CD4-positive, alpha-beta T cell (primary cell): Measurements from ENCODE around the gene UNC5B. TPM values are rescaled to one million over a fixed set of nuclear protein-coding genes. Genes with fewer than 3 reads are reported as not detected.
"Not testable (repeated sequence)": the region's sequence is repeated elsewhere in the genome, so short reads cannot be mapped to it uniquely, and the experiment has no call there.

Experiments
- ATAC-seq: fragments of 200-7000 bp; cut with Tn5 transposase; one replicate; pipeline ENCODE4 v1.10.0; 2022; ENCODE audit warnings: mild to moderate bottlenecking; ENCODE audit not compliant: poor library complexity
- CTCF ChIA-PET: fragments of 350-600 bp; sonication (Branson Sonifier 250); formaldehyde crosslinking; loops from one replicate; lab custom pipeline; 2021; ENCODE audit warnings: antibody characterized with exemption, inconsistent platforms; lab: Charles Lee
- POLR2A ChIA-PET: fragments of 350-600 bp; sonication (Branson Sonifier 250); formaldehyde crosslinking; loops from one replicate; lab custom pipeline; 2021; ENCODE audit warnings: antibody characterized with exemption, inconsistent platforms; lab: Charles Lee
- DNase-seq, 14 experiments: peaks; one replicate each; pipeline ENCODE4 v3.0.0-alpha.2; 2013 to 2020; ENCODE audit warnings: mixed read lengths in 2 of 14
- H3K27ac ChIP-seq, 2 donors: one replicate each; pipeline versions ENCODE4 v1.5.1 to v1.7.0; 2013; ENCODE audit warnings: low read length in 2 of 2, low read depth in 1 of 2, mild to moderate bottlenecking in 1 of 2
- H3K27me3 ChIP-seq, 2 experiments: 1 replicate in 1 of 2; 2 replicates in 1 of 2; pipeline versions ENCODE4 v1.6.1 to v1.7.0; 2013; ENCODE audit warnings: low read length in 2 of 2, control low read depth in 1 of 2, mild to moderate bottlenecking in 1 of 2, moderate library complexity in 1 of 2; ENCODE audit not compliant: insufficient read depth in 2 of 2, control insufficient read depth in 1 of 2
- H3K36me3 ChIP-seq: one replicate; pipeline ENCODE4 v1.6.1; 2013; ENCODE audit warnings: low read length, control low read depth; ENCODE audit not compliant: insufficient read depth
- H3K4me1 ChIP-seq: one replicate; pipeline ENCODE4 v1.6.1; 2013; ENCODE audit warnings: low read length, control low read depth; ENCODE audit not compliant: insufficient read depth
- H3K4me3 ChIP-seq: one replicate; pipeline ENCODE4 v1.5.1; 2013; ENCODE audit warnings: mild to moderate bottlenecking, low read length, moderate library complexity
- H3K9me3 ChIP-seq, 2 experiments: 1 replicate in 1 of 2; 2 replicates in 1 of 2; pipeline versions ENCODE4 v1.6.1 to v1.7.0; 2013; ENCODE audit warnings: low read length in 2 of 2, mild to moderate bottlenecking in 2 of 2, control low read depth in 1 of 2, moderate library complexity in 1 of 2; ENCODE audit not compliant: control insufficient read depth in 1 of 2, insufficient read depth in 1 of 2
- H3K27ac Mint-ChIP-seq: one replicate; pipeline ENCODE4 v1.8.0; 2020; ENCODE audit warnings: mixed read lengths
- H3K27me3 Mint-ChIP-seq: one replicate; pipeline ENCODE4 v1.8.0; 2021; ENCODE audit warnings: mixed read lengths
- H3K36me3 Mint-ChIP-seq: one replicate; pipeline ENCODE4 v1.8.0; 2021; ENCODE audit warnings: low read depth, mixed read lengths
- H3K4me1 Mint-ChIP-seq: one replicate; pipeline ENCODE4 v1.8.0; 2021; ENCODE audit warnings: low read depth, mixed read lengths
- H3K4me3 Mint-ChIP-seq: one replicate; pipeline ENCODE4 v1.8.0; 2020; ENCODE audit warnings: mild to moderate bottlenecking, mixed read lengths
- H3K9me3 Mint-ChIP-seq: one replicate; pipeline ENCODE4 v1.8.0; 2020; ENCODE audit warnings: mixed read lengths
- CTCF ChIP-seq: fragments of 200-600 bp; IDR thresholded peaks from one replicate; pipeline ENCODE4 v1.8.0; 2022; ENCODE audit warnings: antibody characterized with exemption, mild to moderate bottlenecking
- intact Hi-C, 2 experiments: fragments of 100-400 bp; cut with DNase I in 1 of 2; cut with micrococcal nuclease in 1 of 2; formaldehyde crosslinking; loops; one replicate each; pipeline versions ENCODE4 v1.15.1 to v1.9.0; 2023 to 2025; cut with DNase I, micrococcal nuclease
- total RNA-seq, 174 experiments: library from RNA in 2 of 174; stranded (reverse) in 2 of 174; gene quantifications; one replicate each; pipeline ENCODE4 v1.2.3 and lab custom pipeline; 2021 to 2026

Gene UNC5B
- total RNA-seq, 2 experiments from 2014 or later: 0.03 TPM; not detected in 1

- intact Hi-C loops: no loop called here
- peaks cover 0 to 6% of the 10 kb centered on the region in 2 experiments for H3K9me3 ChIP-seq
- DNase-seq (no peak), ATAC-seq (no peak)
- peaks cover 19% of the 10 kb centered on the region for H3K4me1 ChIP-seq
- H3K36me3 Mint-ChIP-seq: no peaks in the 10 kb centered on the region
- H3K27me3 Mint-ChIP-seq: peaks cover 61% of the 10 kb centered on the region
- POLR2A ChIA-PET: no interaction called here
- no peak for TF ChIP-seq CTCF
- peak overlapping the region; percentile 35 for H3K4me3 ChIP-seq
- peaks cover 10% of the 10 kb centered on the region for H3K4me1 Mint-ChIP-seq
- no peak overlapping the region for H3K27ac Mint-ChIP-seq
- no peak overlapping the region for H3K27ac ChIP-seq
- CTCF ChIA-PET: no interaction called here
- no peaks in the 10 kb centered on the region for H3K36me3 ChIP-seq
- no peaks in the 10 kb centered on the region for H3K9me3 Mint-ChIP-seq
- H3K27me3 ChIP-seq: peaks cover 51 to 52% of the 10 kb centered on the region in 2 experiments
- H3K4me3 Mint-ChIP-seq: peak overlapping the region; percentile 48
Measured at GRCh38 chr10:71217266-71218045, 5.1 kb downstream of the UNC5B start.

GRCh38 chr10:71218046-71218650, 5.8 kb downstream of the UNC5B start:
- no peaks in the 10 kb centered on the region for H3K36me3 Mint-ChIP-seq
- ChIA-PET CTCF (no interaction called here), POLR2A (no interaction called here)
- no peak for ATAC-seq
- Histone ChIP-seq H3K9me3 (peaks cover 0 to 3% of the 10 kb centered on the region in 2 experiments), H3K4me1 (peaks cover 15% of the 10 kb centered on the region), H3K27ac (no peak overlapping the region), H3K36me3 (no peaks in the 10 kb centered on the region), H3K4me3 (no peak overlapping the region), H3K27me3 (peaks cover 49 to 50% of the 10 kb centered on the region in 2 experiments)
- no peaks in the 10 kb centered on the region for H3K9me3 Mint-ChIP-seq
- no peak overlapping the region for H3K27ac Mint-ChIP-seq
- peak overlapping the region; percentile 20 for H3K4me3 Mint-ChIP-seq
- peaks cover 9% of the 10 kb centered on the region for H3K4me1 Mint-ChIP-seq
- intact Hi-C loops: no loop called here
- no peak for TF ChIP-seq CTCF
- DNase-seq: no peak
- peaks cover 59% of the 10 kb centered on the region for H3K27me3 Mint-ChIP-seq

DNA sequence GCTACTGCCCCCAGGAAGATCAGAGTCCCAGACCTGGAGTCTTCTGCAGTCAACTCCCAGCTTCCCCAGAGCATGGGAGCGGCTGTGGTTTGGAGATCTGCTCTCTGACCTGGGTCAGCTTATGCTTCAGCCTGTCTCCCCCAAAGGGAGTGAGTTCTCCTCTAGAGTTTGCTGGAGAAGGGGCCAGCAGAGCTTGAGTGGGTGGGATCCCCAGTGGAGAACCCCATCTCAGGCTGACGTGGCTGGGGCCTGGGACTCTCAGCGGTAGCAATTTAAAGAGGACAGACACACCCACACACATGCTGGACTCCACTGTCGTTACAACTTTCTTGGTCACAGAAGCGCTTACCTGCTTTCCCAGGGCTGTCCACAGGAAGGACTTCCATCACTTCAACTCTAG, 6.3 kb downstream of the UNC5B start:
- DNase-seq (no peak), ATAC-seq (no peak)
- no peak for TF ChIP-seq CTCF
- CTCF ChIA-PET: no interaction called here
- peaks cover 44 to 49% of the 10 kb centered on the region in 2 experiments for H3K27me3 ChIP-seq
- no peak overlapping the region for H3K4me3 ChIP-seq
- Mint-ChIP-seq H3K4me3 (no peak overlapping the region), H3K4me1 (peaks cover 6% of the 10 kb centered on the region), H3K9me3 (no peaks in the 10 kb centered on the region), H3K36me3 (no peaks in the 10 kb centered on the region), H3K27me3 (peaks cover 55% of the 10 kb centered on the region), H3K27ac (no peak overlapping the region)
- no peak overlapping the region for H3K27ac ChIP-seq
- no peaks in the 10 kb centered on the region for H3K36me3 ChIP-seq
- peaks cover 12% of the 10 kb centered on the region for H3K4me1 ChIP-seq
- POLR2A ChIA-PET: no interaction called here
- peaks cover 0 to 3% of the 10 kb centered on the region in 2 experiments for H3K9me3 ChIP-seq
- intact Hi-C loops: no loop called here

DNA sequence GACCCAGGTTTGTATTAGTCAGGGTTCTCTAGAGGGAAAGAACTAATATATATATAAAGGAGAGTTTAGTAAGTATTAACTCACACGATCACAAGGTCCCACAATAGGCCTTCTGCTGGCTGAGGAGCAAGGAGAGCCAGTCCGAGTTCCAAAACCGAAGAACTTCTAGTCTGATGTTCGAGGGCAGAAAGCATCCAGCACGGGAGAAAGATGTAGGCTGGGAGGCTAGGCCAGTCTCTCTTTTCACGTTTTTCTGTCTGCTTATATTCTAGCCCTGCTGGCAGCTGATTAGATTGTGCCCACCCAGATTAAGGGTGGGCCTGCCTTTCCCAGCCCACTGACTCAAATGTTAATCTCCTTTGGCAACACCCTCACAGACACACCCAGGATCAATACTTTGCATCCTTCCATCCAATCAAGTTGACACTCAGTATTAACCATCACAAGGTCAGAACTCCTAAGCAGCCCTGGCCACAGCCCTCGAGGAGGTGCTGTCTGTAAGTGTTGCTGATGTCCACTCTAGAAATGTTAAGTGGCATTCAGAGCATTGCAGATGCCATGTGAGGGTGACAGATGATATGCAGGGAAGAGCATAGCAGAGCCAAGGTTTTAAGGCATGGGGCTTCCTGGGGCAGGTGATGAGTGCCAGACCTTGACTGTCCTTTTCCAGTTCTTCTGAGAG, 7.0 kb downstream of the UNC5B start:
- H3K9me3 Mint-ChIP-seq, H3K4me3 Mint-ChIP-seq, H3K36me3 Mint-ChIP-seq, CTCF ChIA-PET, H3K4me3 ChIP-seq, POLR2A ChIA-PET, H3K27ac Mint-ChIP-seq, H3K27ac ChIP-seq, H3K36me3 ChIP-seq, intact Hi-C loops, H3K4me1 Mint-ChIP-seq, ATAC-seq, DNase-seq, H3K9me3 ChIP-seq, H3K4me1 ChIP-seq: not testable (repeated sequence)
- H3K27me3 Mint-ChIP-seq: peaks cover 52% of the 10 kb centered on the region
- peaks cover 37 to 42% of the 10 kb centered on the region in 2 experiments for H3K27me3 ChIP-seq
